ENCODE results near the gene VMP1.

The VMP1 gene

DNA sequence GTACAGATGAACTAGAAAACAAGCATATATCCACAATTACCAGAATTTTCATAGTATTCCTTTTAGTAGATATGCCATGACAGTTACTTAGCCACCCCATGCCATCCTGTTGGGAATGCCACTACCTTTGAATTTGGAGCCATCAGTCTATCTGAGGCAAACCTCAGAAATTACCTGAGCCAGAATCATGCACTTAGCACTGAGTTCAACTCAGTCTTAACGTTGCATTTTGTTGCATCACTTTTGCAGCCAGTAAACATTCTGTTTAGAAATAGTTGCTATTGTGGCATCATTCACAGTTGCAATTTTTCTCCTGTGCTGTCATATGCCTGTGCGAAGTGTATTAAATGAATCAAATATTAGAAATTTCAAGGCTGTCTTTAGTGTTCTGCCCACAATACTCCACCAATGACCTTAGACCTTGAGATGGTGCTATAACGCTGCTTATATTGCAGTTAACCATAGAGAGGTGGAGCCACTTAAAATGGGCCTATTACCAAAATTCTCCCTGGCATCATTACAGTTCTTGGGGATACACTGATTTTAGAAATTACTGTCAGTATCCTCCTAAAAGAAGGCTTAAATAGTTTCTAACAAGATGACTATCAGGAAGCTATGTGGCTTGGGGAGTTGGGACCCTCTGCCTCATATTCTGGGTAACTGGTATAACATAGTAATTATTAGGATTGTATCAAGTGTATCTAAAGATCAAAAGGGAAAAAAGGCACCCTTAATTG is 11.3 kb upstream of the VMP1 start:
- Histone ChIP-seq H3K36me3 (peaks cover 64 to 83% (median 79%) of the 10 kb centered on the region in 3 donors), H3K4me3 (no peak overlapping the region), H3K27me3 (no peaks in the 10 kb centered on the region), H3K9me3 (no peaks in the 10 kb centered on the region), H3K27ac (no peak overlapping the region), H3K4me1 (no peaks in the 10 kb centered on the region)
- intact Hi-C loops (cut with DNase I; ENCODE audit: low total_unique reads) = no loop called here
- DNase-seq = no peak
- TF ChIP-seq, protein P1, sequence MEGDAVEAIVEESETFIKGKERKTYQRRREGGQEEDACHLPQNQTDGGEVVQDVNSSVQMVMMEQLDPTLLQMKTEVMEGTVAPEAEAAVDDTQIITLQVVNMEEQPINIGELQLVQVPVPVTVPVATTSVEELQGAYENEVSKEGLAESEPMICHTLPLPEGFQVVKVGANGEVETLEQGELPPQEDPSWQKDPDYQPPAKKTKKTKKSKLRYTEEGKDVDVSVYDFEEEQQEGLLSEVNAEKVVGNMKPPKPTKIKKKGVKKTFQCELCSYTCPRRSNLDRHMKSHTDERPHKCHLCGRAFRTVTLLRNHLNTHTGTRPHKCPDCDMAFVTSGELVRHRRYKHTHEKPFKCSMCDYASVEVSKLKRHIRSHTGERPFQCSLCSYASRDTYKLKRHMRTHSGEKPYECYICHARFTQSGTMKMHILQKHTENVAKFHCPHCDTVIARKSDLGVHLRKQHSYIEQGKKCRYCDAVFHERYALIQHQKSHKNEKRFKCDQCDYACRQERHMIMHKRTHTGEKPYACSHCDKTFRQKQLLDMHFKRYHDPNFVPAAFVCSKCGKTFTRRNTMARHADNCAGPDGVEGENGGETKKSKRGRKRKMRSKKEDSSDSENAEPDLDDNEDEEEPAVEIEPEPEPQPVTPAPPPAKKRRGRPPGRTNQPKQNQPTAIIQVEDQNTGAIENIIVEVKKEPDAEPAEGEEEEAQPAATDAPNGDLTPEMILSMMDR (IDR thresholded peaks at IDR 0.05) = no peak

DNA sequence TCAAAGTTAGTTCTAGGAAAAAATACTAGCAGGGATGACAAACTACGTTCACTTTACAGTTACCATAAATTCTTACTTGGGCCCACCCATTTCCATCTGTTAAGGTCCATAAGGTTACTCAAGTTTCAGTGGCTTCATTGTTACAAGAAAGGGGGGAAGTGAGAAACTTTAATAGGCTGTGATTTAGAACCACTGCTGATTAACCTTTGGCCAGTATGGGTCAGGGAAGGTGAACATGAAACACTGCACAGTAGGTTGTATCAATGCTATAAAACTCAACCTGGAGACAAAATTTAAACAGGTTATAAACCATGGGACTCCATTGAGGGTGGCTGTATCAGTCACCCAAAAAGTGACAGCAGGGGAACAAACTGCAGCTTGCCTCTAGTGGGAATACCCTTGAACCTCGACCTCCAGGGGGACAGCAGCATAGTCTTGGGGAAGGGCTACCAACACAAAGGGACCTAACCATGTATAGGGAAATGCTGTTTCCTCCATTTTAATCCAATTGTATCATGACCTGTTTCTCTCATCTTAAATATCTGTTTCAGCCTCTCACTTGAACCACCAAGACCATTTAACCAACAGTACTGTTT is 10.7 kb upstream of the VMP1 start:
- H3K27ac ChIP-seq = no peak overlapping the region
- intact Hi-C loops (cut with DNase I; ENCODE audit: low total_unique reads) = no loop called here
- no peaks in the 10 kb centered on the region for H3K27me3 ChIP-seq
- no peak for DNase-seq
- TF ChIP-seq, protein P1 (IDR thresholded peaks at IDR 0.05) = no peak
- H3K4me1 ChIP-seq = no peaks in the 10 kb centered on the region
- H3K9me3 ChIP-seq = no peaks in the 10 kb centered on the region
- peaks cover 59 to 77% (median 76%) of the 10 kb centered on the region in 3 donors for H3K36me3 ChIP-seq
- H3K4me3 ChIP-seq = no peak overlapping the region

DNA sequence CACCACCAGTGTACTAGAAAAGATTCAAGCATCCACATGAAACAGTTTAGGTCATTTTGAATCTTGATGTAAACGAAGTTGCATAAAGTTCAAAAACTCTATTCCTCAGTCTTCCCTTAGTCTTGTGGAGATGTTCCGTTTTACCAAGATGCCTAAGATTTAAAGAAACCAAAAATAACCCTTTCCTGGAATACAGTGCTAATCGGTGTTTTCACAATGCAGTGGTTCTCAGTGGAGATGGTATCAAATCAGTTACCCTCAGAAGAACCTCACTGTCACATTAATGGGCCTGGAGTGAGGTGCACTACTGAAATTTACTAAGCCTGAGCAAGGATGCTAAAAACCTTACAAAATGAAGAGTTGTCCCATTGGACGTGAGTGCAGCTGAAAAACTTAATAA is 9.3 kb upstream of the VMP1 start:
- Histone ChIP-seq H3K4me3 (no peak overlapping the region), H3K27ac (no peak overlapping the region), H3K4me1 (no peaks in the 10 kb centered on the region), H3K27me3 (no peaks in the 10 kb centered on the region), H3K9me3 (no peaks in the 10 kb centered on the region), H3K36me3 (peaks cover 45 to 70% (median 63%) of the 10 kb centered on the region in 3 donors)
- TF ChIP-seq, protein P1 (IDR thresholded peaks at IDR 0.05) = no peak
- intact Hi-C loops (cut with DNase I; ENCODE audit: low total_unique reads) = no loop called here
- DNase-seq = no peak

DNA sequence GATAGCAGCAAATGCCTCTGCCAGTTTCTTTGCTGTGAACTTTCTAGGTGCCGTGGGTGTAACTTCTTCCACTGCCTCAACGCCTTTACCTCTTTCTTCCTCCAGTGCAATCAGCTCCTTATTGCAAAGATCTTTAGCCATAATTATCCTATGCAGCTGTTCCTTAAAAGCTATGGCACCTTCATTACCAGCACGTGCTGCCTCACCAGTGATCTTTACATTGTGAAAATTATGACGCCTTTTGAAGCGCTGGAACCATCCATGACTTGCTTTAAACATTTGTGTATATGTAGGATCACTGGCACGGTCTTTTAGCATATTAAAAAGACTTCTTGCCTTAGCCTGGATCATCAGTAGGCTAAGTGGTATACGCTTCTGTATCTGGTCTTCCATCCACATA is 8.2 kb upstream of the VMP1 start:
- H3K27ac ChIP-seq = no peak overlapping the region
- H3K9me3 ChIP-seq = no peaks in the 10 kb centered on the region
- DNase-seq = no peak
- no peaks in the 10 kb centered on the region for H3K27me3 ChIP-seq
- no peak overlapping the region for H3K4me3 ChIP-seq
- peaks cover 36 to 60% (median 54%) of the 10 kb centered on the region in 3 donors for H3K36me3 ChIP-seq
- TF ChIP-seq, protein P1 (IDR thresholded peaks at IDR 0.05) = no peak
- intact Hi-C loops (cut with DNase I; ENCODE audit: low total_unique reads) = no loop called here
- H3K4me1 ChIP-seq = no peaks in the 10 kb centered on the region

DNA sequence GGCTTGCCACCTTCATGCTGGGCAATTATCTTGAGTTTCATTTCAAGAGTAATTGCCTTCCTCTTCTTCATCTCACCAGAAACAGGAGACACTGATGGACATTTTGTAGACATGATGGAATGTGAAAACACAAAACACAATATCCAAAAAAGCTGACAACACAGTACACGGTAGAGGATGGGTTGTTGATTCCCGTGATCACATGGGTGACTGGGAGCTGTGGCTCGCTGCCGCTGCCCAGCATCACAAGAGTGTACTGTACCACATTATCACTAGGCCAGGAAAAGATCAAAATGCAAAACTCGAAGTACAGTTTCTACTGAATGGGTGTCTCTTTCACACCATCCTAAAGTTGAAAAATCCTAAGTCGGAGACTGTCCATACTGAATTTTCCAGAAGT is 7.7 kb upstream of the VMP1 start:
- Histone ChIP-seq H3K27me3 (no peaks in the 10 kb centered on the region), H3K36me3 (peaks cover 31 to 54% (median 48%) of the 10 kb centered on the region in 3 donors), H3K4me3 (no peak overlapping the region), H3K4me1 (no peaks in the 10 kb centered on the region), H3K9me3 (no peaks in the 10 kb centered on the region), H3K27ac (no peak overlapping the region)
- intact Hi-C loops (cut with DNase I; ENCODE audit: low total_unique reads) = no loop called here
- TF ChIP-seq, protein P1 (IDR thresholded peaks at IDR 0.05) = no peak
- no peak for DNase-seq

All from tibial artery (tissue), 4 donors.